HepG2 (cell line): ENCODE data around the gene SDR9C7. TPM values are rescaled to one million over a fixed set of nuclear protein-coding genes. Genes with fewer than 3 reads are reported as not detected.

Experiments used
- ATAC-seq: fragments of 200-7000 bp; cut with Tn5 transposase; 3 replicates; pipeline ENCODE4 v1.9.1; 2020; ENCODE audit warnings: mild to moderate bottlenecking, moderate library complexity
- BruUV-seq: library from RNA; stranded (reverse); fragments of 400-500 nt; replicated peaks from 2 replicates; lab custom pipeline; 2021; lab: Mats Ljungman, UMichigan
- CTCF ChIA-PET: fragments of 300-600 bp; formaldehyde crosslinking; extraction: SDS; loops from one replicate; lab custom pipeline; 2021; ENCODE audit warnings: low total read pairs, inconsistent platforms, low intra/inter-chr PET ratio; lab: Yijun Ruan, JAX
- POLR2A ChIA-PET: fragments of 350-600 bp; sonication (Branson Sonifier 250); formaldehyde crosslinking; loops from one replicate; lab custom pipeline; 2020; ENCODE audit warnings: antibody characterized with exemption, inconsistent platforms; lab: Yijun Ruan, JAX
- DNase-seq: peaks from one replicate; pipeline ENCODE4 v3.0.0-alpha.2; 2015; ENCODE audit warnings: low spot score
- FAIRE-seq: peaks from 3 replicates; lab custom pipeline; 2011; peaks lifted over from hg19 to GRCh38; lab: Jason Lieb, UNC
- H2AFZ ChIP-seq: one replicate; pipeline ENCODE4 v1.6.1; 2011; ENCODE audit warnings: low read length, inconsistent platforms
- H3K27ac ChIP-seq: fragments of 300-600 bp; 3 replicates; pipeline ENCODE4 v1.8.0; 2011; ENCODE audit warnings: mixed run types, mild to moderate bottlenecking, mixed read lengths, low read length, inconsistent platforms; ENCODE audit not compliant: insufficient read depth; ENCODE audit errors: extremely low read length
- H3K27me3 ChIP-seq, 2 experiments: fragments of 200-600 bp in 1 of 2; 2 replicates in 1 of 2; 3 replicates in 1 of 2; pipeline versions ENCODE4 v1.6.0 to v1.8.0; 2011; ENCODE audit warnings: low read length in 2 of 2, mild to moderate bottlenecking in 2 of 2, moderate library complexity in 2 of 2, inconsistent platforms in 1 of 2; ENCODE audit not compliant: insufficient read depth in 2 of 2, control insufficient read depth in 1 of 2
- H3K36me3 ChIP-seq, 2 experiments: fragments of 200-600 bp in 1 of 2; replicated peaks in 1 of 2; 2 replicates in 1 of 2; 3 replicates in 1 of 2; pipeline versions ENCODE4 v1.5.1 to v1.8.0; 2011; ENCODE audit warnings: low read length in 2 of 2, inconsistent platforms in 1 of 2; ENCODE audit not compliant: insufficient read depth in 2 of 2, control insufficient read depth in 1 of 2
- H3K4me1 ChIP-seq: 2 replicates; pipeline ENCODE4 v1.5.1; 2012; ENCODE audit warnings: low read length, inconsistent platforms; ENCODE audit not compliant: insufficient read depth
- H3K4me2 ChIP-seq: 2 replicates; pipeline ENCODE4 v1.6.0; 2011; ENCODE audit warnings: low read depth, low read length, inconsistent platforms
- H3K4me3 ChIP-seq, 3 experiments: fragments of 200-600 bp in 1 of 3; sonication (generic), shearing (Covaris generic) in 1 of 3; replicated peaks in 1 of 3; 2 replicates each; pipeline ENCODE4 v1.5.1; 2011 to 2016; ENCODE audit warnings: low read length in 3 of 3, inconsistent platforms in 2 of 3, low read depth in 2 of 3, mild to moderate bottlenecking in 2 of 3, control low read depth in 1 of 3, mixed read lengths in 1 of 3; ENCODE audit not compliant: insufficient read depth in 1 of 3
- H3K79me2 ChIP-seq: one replicate; pipeline ENCODE4 v1.6.1; 2011; ENCODE audit warnings: low read length, inconsistent platforms; ENCODE audit not compliant: insufficient read depth
- H3K9ac ChIP-seq: 2 replicates; pipeline ENCODE4 v1.6.0; 2011; ENCODE audit warnings: mild to moderate bottlenecking, low read depth, low read length, inconsistent platforms; ENCODE audit not compliant: insufficient read depth
- H3K9me3 ChIP-seq: 2 replicates; pipeline ENCODE4 v1.5.1; 2012; ENCODE audit warnings: mild to moderate bottlenecking, low read length
- H4K20me1 ChIP-seq: 2 replicates; pipeline ENCODE4 v1.6.0; 2011; ENCODE audit warnings: inconsistent platforms, mild to moderate bottlenecking, low read length, moderate library complexity; ENCODE audit not compliant: insufficient read depth
- DNMT1 ChIP-seq: sonication (generic); formaldehyde crosslinking; IDR thresholded peaks from 2 replicates; pipeline ENCODE4 v1.5.1; 2020; ENCODE audit warnings: mild to moderate bottlenecking, missing genetic modification reagents
- EED ChIP-seq: sonication (generic); formaldehyde crosslinking; IDR thresholded peaks from 2 replicates; pipeline ENCODE4 v1.5.0; 2020; ENCODE audit warnings: mild to moderate bottlenecking, missing genetic modification reagents
- FOXA1 ChIP-seq, 2 experiments: fragments of 450-650 bp in 1 of 2; sonication (generic) in 1 of 2; formaldehyde crosslinking in 1 of 2; IDR thresholded peaks; 2 replicates each; pipeline versions ENCODE4 v1.4.0 to v1.6.1; 2016 to 2020; ENCODE audit warnings: missing genetic modification reagents in 1 of 2
- GATAD2A ChIP-seq: IDR thresholded peaks from 2 replicates; pipeline ENCODE4 v1.6.1; 2016
- HDAC6 ChIP-seq: fragments of 200-600 bp; sonication (generic); IDR thresholded peaks from 2 replicates; pipeline ENCODE4 v1.7.0; 2017; ENCODE audit warnings: mild to moderate bottlenecking, antibody characterized with exemption, low read length, low read depth
- POGZ ChIP-seq: sonication (generic); formaldehyde crosslinking; IDR thresholded peaks from 2 replicates; pipeline ENCODE4 v1.4.0; 2020; ENCODE audit warnings: mild to moderate bottlenecking, missing genetic modification reagents
- U2AF1 ChIP-seq: fragments of 200-400 bp; formaldehyde crosslinking; optimal IDR thresholded peaks from 2 replicates; pipeline ENCODE3; 2017; ENCODE audit warnings: mild to moderate bottlenecking, low read depth, low read length
- ZNF331 ChIP-seq: sonication (generic); formaldehyde crosslinking; IDR thresholded peaks from 2 replicates; pipeline ENCODE4 v1.4.0; 2020; ENCODE audit warnings: missing genetic modification reagents
- ZNF337 ChIP-seq: sonication (generic); formaldehyde crosslinking; IDR thresholded peaks from 2 replicates; pipeline ENCODE4 v1.5.1; 2020; ENCODE audit warnings: missing genetic modification reagents, low read depth, mild to moderate bottlenecking, borderline replicate concordance
- ZNF367 ChIP-seq: sonication (generic); formaldehyde crosslinking; IDR thresholded peaks from 2 replicates; pipeline ENCODE4 v1.4.0; 2020; ENCODE audit warnings: missing genetic modification reagents, borderline replicate concordance
- ZNF451 ChIP-seq: sonication (generic); formaldehyde crosslinking; IDR thresholded peaks from 2 replicates; pipeline ENCODE4 v1.5.0; 2020; ENCODE audit warnings: mild to moderate bottlenecking, missing genetic modification reagents
- ZNF644 ChIP-seq: IDR thresholded peaks from 2 replicates; pipeline ENCODE4 v1.6.1; 2016; ENCODE audit warnings: low read depth
- ZNF780A ChIP-seq: sonication (generic); formaldehyde crosslinking; IDR thresholded peaks from 2 replicates; pipeline ENCODE4 v1.8.0; 2022; ENCODE audit warnings: mild to moderate bottlenecking, missing genetic modification reagents, moderate library complexity
- WGBS: methylation state at CpG from one replicate; pipeline ENCODE4 v1.1.6; 2017; ENCODE audit warnings: low lambda C conversion rate; 5-methylcytosine and 5-hydroxymethylcytosine counted together
- in situ Hi-C: cut with HindIII; loops from 2 replicates; pipeline ENCODE4 v1.10.0; 2017; ENCODE audit warnings: low pct_unique_long_range_greater_than_20kb; ENCODE audit not compliant: extremely low pct_ligation_motif_present
- intact Hi-C: fragments of 100-400 bp; cut with micrococcal nuclease; formaldehyde crosslinking; loops from one replicate; pipeline ENCODE4 v1.10.0; 2022; ENCODE audit not compliant: unreplicated experiment
- polyA plus RNA-seq, 8 experiments: library from polyadenylated mRNA; depleted of rRNA in 3 of 8; stranded (reverse) in 7 of 8; unstranded in 1 of 8; fragments of >200 nt; fragmentation: Illumina TruSeq in 4 of 8; extraction: Trizol in 4 of 8; gene quantifications; 2 replicates each; pipeline versions ENCODE4 v1.2.1 to v1.2.3, GENCODE V29; 2011 to 2016; ENCODE audit warnings: low read depth in 4 of 8, missing spikeins in 1 of 8, mixed read lengths in 1 of 8; ENCODE audit not compliant: insufficient read depth in 1 of 8
- total RNA-seq, 5 experiments: library from RNA; depleted of rRNA; stranded (reverse); fragments of >200 nt; fragmentation: Illumina TruSeq; extraction: Trizol; gene quantifications; 2 replicates each; pipeline ENCODE4 v1.2.3, GENCODE V29; 2016; ENCODE audit warnings: low read depth in 1 of 5
- TF ChIP-seq, protein P1 (sequence below): sonication (generic); formaldehyde crosslinking; IDR thresholded peaks from 2 replicates; pipeline ENCODE4 v1.4.0; 2020; ENCODE audit warnings: mild to moderate bottlenecking, missing genetic modification reagents
- TF ChIP-seq, protein P2 (sequence below): sonication (generic); formaldehyde crosslinking; IDR thresholded peaks from 2 replicates; pipeline ENCODE4 v1.8.0; 2023; ENCODE audit warnings: mild to moderate bottlenecking, missing genetic modification reagents
- TF ChIP-seq, protein P3 (sequence below): sonication (generic); formaldehyde crosslinking; IDR thresholded peaks from 2 replicates; pipeline ENCODE4 v1.5.1; 2020; ENCODE audit warnings: mild to moderate bottlenecking, moderate library complexity, missing genetic modification reagents
- TF ChIP-seq, protein P4 (sequence below): sonication (generic); formaldehyde crosslinking; IDR thresholded peaks from 2 replicates; pipeline ENCODE4 v1.8.0; 2022; ENCODE audit warnings: missing genetic modification reagents, mild to moderate bottlenecking, inconsistent platforms, borderline replicate concordance

The SDR9C7 gene
- total and polyA plus RNA-seq, 2 of the 13 experiments (the other 11 are each of a cell fraction or from before 2014, with no cell fraction given): 0.04 TPM; not detected in 1

DNA sequence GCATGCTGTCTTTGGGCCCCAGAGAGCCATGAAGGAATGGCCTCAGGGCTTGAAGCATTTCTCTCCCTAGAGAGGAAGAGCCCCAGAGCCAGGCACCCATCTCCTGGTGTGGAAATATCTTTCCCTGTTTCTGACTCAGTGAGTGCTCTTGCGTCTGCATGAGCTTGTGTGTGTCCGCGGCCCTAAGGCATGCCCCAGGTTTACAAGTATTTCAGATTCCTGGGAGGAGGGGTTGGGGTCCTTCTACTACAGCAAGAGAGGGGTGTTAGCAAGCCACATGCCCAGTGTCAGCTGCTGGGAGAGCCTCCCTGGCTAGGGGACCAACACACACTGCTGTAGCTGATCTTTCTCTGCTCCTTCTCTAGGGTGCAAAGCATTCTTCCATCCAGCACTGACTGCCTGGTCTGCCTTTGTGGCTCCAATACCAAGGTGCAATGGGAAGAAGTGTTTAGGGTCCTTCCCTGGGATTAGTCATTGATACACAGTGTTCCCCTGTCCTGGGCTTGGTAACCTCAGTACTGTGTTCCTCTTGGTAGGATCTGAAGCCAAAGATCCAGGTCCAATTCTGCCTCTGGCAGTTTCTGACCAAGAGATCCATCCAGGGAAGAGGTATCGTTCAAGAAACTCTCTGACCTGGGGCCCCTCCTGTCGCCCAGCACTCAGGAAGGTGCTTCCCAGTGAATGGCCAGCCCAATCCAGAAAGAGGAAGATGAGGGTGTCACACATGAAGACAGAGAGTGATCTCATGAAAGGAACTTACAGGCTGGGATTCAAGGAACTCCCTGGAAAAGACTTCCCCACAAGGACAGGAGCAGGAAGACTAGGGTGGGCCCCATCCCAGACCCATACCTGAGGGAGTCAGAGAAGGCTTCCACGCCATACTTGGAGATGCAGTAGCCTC, 20.1 kb upstream of the SDR9C7 start (continued):
- TF ChIP-seq POGZ (no peak), ZNF331 (CRISPR knock-in tag) (no peak)
- TF ChIP-seq, protein P1, sequence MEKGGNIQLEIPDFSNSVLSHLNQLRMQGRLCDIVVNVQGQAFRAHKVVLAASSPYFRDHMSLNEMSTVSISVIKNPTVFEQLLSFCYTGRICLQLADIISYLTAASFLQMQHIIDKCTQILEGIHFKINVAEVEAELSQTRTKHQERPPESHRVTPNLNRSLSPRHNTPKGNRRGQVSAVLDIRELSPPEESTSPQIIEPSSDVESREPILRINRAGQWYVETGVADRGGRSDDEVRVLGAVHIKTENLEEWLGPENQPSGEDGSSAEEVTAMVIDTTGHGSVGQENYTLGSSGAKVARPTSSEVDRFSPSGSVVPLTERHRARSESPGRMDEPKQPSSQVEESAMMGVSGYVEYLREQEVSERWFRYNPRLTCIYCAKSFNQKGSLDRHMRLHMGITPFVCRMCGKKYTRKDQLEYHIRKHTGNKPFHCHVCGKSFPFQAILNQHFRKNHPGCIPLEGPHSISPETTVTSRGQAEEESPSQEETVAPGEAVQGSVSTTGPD (CRISPR knock-in tag): no peak

DNA sequence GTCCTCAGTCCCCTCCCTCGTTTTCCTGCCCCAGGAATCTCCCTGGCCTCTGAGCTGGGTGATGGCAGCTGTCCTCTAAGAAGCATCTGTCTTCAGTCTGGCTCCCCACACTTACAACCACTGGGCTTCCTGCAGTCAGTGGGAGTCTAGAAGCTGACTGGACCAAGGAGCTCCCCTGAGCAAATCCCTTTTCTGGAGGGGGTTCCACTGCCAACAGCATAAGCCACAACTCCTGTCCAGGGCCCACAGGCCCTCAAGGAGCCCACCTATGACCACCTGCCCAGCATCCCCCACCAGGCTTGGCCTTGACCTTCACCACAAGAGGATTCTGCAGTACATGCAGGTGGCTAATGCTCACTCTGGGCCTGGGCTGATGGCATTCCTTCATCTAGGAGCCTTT, 19.1 kb upstream of the SDR9C7 start:
- no peaks in the 10 kb centered on the region for H3K79me2 ChIP-seq
- no peaks in the 10 kb centered on the region for H3K27me3 ChIP-seq
- H3K9me3 ChIP-seq: peaks cover 5% of the 10 kb centered on the region; the same call in 1 of the 2 replicates
- H3K4me1 ChIP-seq: peaks cover 34% of the 10 kb centered on the region
- H3K4me2 ChIP-seq: no peak overlapping the region
- no peak overlapping the region for H3K9ac ChIP-seq
- CTCF ChIA-PET: no interaction called here
- H3K4me3 ChIP-seq: no peak overlapping the region
- POLR2A ChIA-PET: no interaction called here
- no TSS peak for BruUV-seq
- ATAC-seq (no peak), DNase-seq (no peak), FAIRE-seq (no peak)
- intact Hi-C loops: no loop called here
- no peaks in the 10 kb centered on the region for H3K36me3 ChIP-seq
- H2AFZ ChIP-seq: no peak overlapping the region
- H3K27ac ChIP-seq: no peak overlapping the region
- in situ Hi-C loops: no loop called here
- TF ChIP-seq GATAD2A (no peak), EED (no peak), ZNF780A (CRISPR knock-in tag) (no peak), HDAC6 (no peak), ZNF337 (CRISPR knock-in tag) (no peak), FOXA1 (IDR thresholded peaks at IDR 0.05) (no peak), FOXA1 (CRISPR knock-in tag; IDR thresholded peaks at IDR 0.05) (no peak), ZNF451 (CRISPR knock-in tag) (no peak), ZNF367 (no peak), ZNF644 (CRISPR knock-in tag) (no peak), DNMT1 (CRISPR knock-in tag) (no peak), U2AF1 (no peak)
- TF ChIP-seq, protein P2, sequence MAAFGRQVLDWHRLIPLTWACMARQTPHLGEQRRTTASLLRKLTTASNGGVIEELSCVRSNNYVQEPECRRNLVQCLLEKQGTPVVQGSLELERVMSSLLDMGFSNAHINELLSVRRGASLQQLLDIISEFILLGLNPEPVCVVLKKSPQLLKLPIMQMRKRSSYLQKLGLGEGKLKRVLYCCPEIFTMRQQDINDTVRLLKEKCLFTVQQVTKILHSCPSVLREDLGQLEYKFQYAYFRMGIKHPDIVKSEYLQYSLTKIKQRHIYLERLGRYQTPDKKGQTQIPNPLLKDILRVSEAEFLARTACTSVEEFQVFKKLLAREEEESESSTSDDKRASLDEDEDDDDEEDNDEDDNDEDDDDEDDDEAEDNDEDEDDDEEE: no peak
- TF ChIP-seq, protein P3, sequence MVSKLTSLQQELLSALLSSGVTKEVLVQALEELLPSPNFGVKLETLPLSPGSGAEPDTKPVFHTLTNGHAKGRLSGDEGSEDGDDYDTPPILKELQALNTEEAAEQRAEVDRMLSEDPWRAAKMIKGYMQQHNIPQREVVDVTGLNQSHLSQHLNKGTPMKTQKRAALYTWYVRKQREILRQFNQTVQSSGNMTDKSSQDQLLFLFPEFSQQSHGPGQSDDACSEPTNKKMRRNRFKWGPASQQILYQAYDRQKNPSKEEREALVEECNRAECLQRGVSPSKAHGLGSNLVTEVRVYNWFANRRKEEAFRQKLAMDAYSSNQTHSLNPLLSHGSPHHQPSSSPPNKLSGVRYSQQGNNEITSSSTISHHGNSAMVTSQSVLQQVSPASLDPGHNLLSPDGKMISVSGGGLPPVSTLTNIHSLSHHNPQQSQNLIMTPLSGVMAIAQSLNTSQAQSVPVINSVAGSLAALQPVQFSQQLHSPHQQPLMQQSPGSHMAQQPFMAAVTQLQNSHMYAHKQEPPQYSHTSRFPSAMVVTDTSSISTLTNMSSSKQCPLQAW: no peak
- TF ChIP-seq, protein P4, sequence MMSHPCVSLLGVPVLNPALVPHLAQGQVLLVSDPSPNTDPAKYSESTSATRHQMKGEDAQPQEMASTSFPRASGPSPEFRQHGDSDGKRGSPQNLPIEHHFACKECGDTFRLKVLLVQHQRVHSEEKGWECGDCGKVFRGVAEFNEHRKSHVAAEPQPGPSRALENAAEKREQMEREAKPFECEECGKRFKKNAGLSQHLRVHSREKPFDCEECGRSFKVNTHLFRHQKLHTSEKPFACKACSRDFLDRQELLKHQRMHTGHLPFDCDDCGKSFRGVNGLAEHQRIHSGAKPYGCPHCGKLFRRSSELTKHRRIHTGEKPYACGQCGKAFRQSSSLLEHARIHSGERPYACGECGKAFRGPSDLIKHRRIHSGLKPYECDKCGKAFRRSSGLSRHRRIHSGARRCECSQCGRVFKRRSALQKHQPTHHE: no peak
- 0% methylated on average over 1 of the region's 1 CpG for WGBS
- no peaks in the 10 kb centered on the region for H4K20me1 ChIP-seq
